Panc1 (cell line): ENCODE results near the gene COA8.

Source experiments
- CTCF ChIP-seq: fragments of 450-650 bp; IDR thresholded peaks from 2 replicates; pipeline ENCODE4 v1.5.1; 2017; ENCODE audit warnings: mild to moderate bottlenecking
- REST ChIP-seq, 2 experiments: IDR thresholded peaks; 2 replicates each; pipeline ENCODE4 v1.6.1; 2011 to 2012; ENCODE audit warnings: low read depth in 2 of 2, control low read depth in 1 of 2, low read length in 1 of 2, mild to moderate bottlenecking in 1 of 2, moderate library complexity in 1 of 2; ENCODE audit not compliant: insufficient read depth in 1 of 2
- SIN3A ChIP-seq: IDR thresholded peaks from 2 replicates; pipeline ENCODE4 v1.6.1; 2012; ENCODE audit warnings: low read depth, mild to moderate bottlenecking, low read length, moderate library complexity, borderline replicate concordance; ENCODE audit not compliant: insufficient read depth

- TF ChIP-seq SIN3A (no peak), CTCF (no peak), REST (IDR thresholded peaks at IDR 0.05; ENCODE audit: insufficient read depth in 1 of 2, low read depth in 2 of 2, low read length in 1 of 2) (no peak)
These were observed 9.9 kb upstream of the COA8 start for GRCh38 chr14:103552846-103553210.
